Right lobe of liver (tissue), 4 donors: ENCODE measurements around the gene ABHD12B.

ENCODE experiments used
- CTCF ChIP-seq, 4 donors: fragments of 200-600 bp in 3 of 4; fragments of 450-650 bp in 1 of 4; IDR thresholded peaks; one replicate each; pipeline versions ENCODE4 v1.5.1 to v1.8.0; 2016 to 2022; ENCODE audit warnings: antibody characterized with exemption in 4 of 4, mild to moderate bottlenecking in 2 of 4
- POLR2A ChIP-seq: fragments of 450-650 bp; IDR thresholded peaks from one replicate; pipeline ENCODE4 v1.6.1; 2017; ENCODE audit warnings: antibody characterized with exemption, mild to moderate bottlenecking
- donor health status: DM: no; HTN: no; CAD: no.
- donor health status: DM: no; HTN: no; CAD: no.
- donor health status: DM: no; HTN: yes; CAD: no.

- TF ChIP-seq CTCF (IDR thresholded peaks at IDR 0.05) (no peak), POLR2A (no peak)
Measured at GRCh38 chr14:50926851-50927386, 55.1 kb downstream of the ABHD12B start.
